Measurements from ENCODE around the gene ALCAM. TPM values are rescaled to one million over a fixed set of nuclear protein-coding genes. Genes with fewer than 3 reads are reported as not detected.

ALCAM gene
- polyA plus RNA-seq, 1 of the 3 experiments (the other 2 are of a cell fraction) = 58.3 TPM

- Histone ChIP-seq H3K4me1 (ENCODE audit: control insufficient read depth in 1 of 2, insufficient read depth in 2 of 2, low read depth in 1 of 2, low read length in 1 of 2) (no peaks in the 10 kb centered on the region), H3F3A (replicated peaks; ENCODE audit: insufficient read depth) (no peaks in the 10 kb centered on the region), H4K20me1 (ENCODE audit: insufficient read depth) (no peaks in the 10 kb centered on the region), H3K36me3 (replicated peaks in 1 of 2; ENCODE audit: control insufficient read depth in 1 of 2, insufficient read depth in 2 of 2, low read length in 1 of 2) (no peaks in the 10 kb centered on the region), H3K79me2 (ENCODE audit: insufficient read depth) (no peaks in the 10 kb centered on the region), H3K27me3 (ENCODE audit: insufficient read depth) (no peaks in the 10 kb centered on the region), H3K27ac (ENCODE audit: low read depth in 2 of 2, low read length in 1 of 2) (no peak overlapping the region), H3K4me3 (ENCODE audit: low read depth in 2 of 2, low read length in 1 of 2) (no peak overlapping the region), H3K9ac (no peak overlapping the region), H3K4me2 (no peak overlapping the region), H3K9me3 (no peaks in the 10 kb centered on the region), H3K9me2 (no peaks in the 10 kb centered on the region), H2AFZ (ENCODE audit: low read depth) (no peak overlapping the region)
- 69% methylated on average over 3 of the region's 3 CpGs for WGBS (ENCODE audit: low lambda C conversion rate)
- no peak for DNase-seq
- TF ChIP-seq USF1 (IDR thresholded peaks at IDR 0.05; ENCODE audit: borderline replicate concordance, low read depth) = no peak
- TF ChIP-seq FOXJ3 (CRISPR knock-in tag; IDR thresholded peaks at IDR 0.05) = no peak
- no peak for TF ChIP-seq GABPA (IDR thresholded peaks at IDR 0.05; ENCODE audit: low read depth)
- no peak for TF ChIP-seq SIN3A (IDR thresholded peaks at IDR 0.05; ENCODE audit: borderline replicate concordance, low read depth, low read length)
- TF ChIP-seq POLR2AphosphoS5 (IDR thresholded peaks at IDR 0.05; ENCODE audit: low read depth, low read length) = no peak
- TF ChIP-seq NFIC (IDR thresholded peaks at IDR 0.05; ENCODE audit: borderline replicate concordance) = no peak
- TF ChIP-seq TCF12 (IDR thresholded peaks at IDR 0.05) = no peak
- no peak for TF ChIP-seq PBX3 (IDR thresholded peaks at IDR 0.05)
- no peak for TF ChIP-seq TEAD4 (IDR thresholded peaks at IDR 0.05; ENCODE audit: borderline replicate concordance, insufficient read depth)
- TF ChIP-seq REST (IDR thresholded peaks at IDR 0.05; ENCODE audit: low read depth, low read length) = no peak
- TF ChIP-seq CHD2 (IDR thresholded peaks at IDR 0.05; ENCODE audit: low read length, partially characterized antibody) = no peak
- no peak for TF ChIP-seq MXI1 (IDR thresholded peaks at IDR 0.05; ENCODE audit: low read depth, low read length)
- TF ChIP-seq JUND (IDR thresholded peaks at IDR 0.05) = no peak
- TF ChIP-seq, protein P1, sequence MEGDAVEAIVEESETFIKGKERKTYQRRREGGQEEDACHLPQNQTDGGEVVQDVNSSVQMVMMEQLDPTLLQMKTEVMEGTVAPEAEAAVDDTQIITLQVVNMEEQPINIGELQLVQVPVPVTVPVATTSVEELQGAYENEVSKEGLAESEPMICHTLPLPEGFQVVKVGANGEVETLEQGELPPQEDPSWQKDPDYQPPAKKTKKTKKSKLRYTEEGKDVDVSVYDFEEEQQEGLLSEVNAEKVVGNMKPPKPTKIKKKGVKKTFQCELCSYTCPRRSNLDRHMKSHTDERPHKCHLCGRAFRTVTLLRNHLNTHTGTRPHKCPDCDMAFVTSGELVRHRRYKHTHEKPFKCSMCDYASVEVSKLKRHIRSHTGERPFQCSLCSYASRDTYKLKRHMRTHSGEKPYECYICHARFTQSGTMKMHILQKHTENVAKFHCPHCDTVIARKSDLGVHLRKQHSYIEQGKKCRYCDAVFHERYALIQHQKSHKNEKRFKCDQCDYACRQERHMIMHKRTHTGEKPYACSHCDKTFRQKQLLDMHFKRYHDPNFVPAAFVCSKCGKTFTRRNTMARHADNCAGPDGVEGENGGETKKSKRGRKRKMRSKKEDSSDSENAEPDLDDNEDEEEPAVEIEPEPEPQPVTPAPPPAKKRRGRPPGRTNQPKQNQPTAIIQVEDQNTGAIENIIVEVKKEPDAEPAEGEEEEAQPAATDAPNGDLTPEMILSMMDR (IDR thresholded peaks at IDR 0.05) = no peak
- no peak for TF ChIP-seq NRF1 (IDR thresholded peaks at IDR 0.05; ENCODE audit: low read depth, low read length)
- TF ChIP-seq EZH2phosphoT487 (IDR thresholded peaks at IDR 0.05; ENCODE audit: borderline replicate concordance, low read depth) = no peak
- no peak for TF ChIP-seq RXRA (IDR thresholded peaks at IDR 0.05; ENCODE audit: borderline replicate concordance, low read depth)
- TF ChIP-seq TAF1 (IDR thresholded peaks at IDR 0.05; ENCODE audit: borderline replicate concordance, low read depth, low read length) = no peak
- TF ChIP-seq SMC3 (IDR thresholded peaks at IDR 0.05; ENCODE audit: low read depth, low read length) = no peak
- ChIA-PET CTCF (no interaction called here), POLR2A (no interaction called here)
These were observed 249.1 kb downstream of the ALCAM start for GRCh38 chr3:105615814-105616213.

Measured in SK-N-SH (cell line).